ENCODE measurements around the gene TRERF1. TPM values are rescaled to one million over a fixed set of nuclear protein-coding genes. Genes with fewer than 3 reads are reported as not detected.

Gene TRERF1
- total and polyA plus RNA-seq, 2 of the 8 experiments (the other 6 are each of a cell fraction or from before 2014, with no cell fraction given) = 10.8 to 21.5 TPM

DNA sequence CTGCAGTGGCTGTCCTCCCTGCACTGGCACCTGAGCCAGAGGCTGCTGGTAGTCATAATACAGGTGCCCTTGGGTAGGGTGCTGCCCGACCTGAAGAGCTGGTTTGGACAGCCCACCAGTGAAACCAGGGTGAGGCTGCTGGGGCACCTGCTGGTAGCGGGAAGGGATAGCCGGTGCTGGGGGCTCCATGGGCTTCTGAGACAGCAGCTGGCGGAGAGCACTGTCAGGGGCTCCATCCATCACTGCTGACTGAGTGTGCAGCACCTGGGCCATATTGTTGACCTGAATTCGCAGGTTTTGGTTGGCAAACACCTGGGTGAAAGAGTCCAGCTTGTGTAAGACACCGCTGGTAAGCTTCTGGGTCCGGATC, 182.9 kb downstream of the TRERF1 start:
- peaks cover 0 to 14% (median 3%) of the 10 kb centered on the region in 4 experiments; a peak in 4 of 8 replicates for H3K36me3 ChIP-seq (ENCODE audit: control insufficient read depth in 2 of 4, insufficient read depth in 4 of 4, low read length in 3 of 4)
- no peak overlapping the region for H3K4ac ChIP-seq (replicated peaks; ENCODE audit: insufficient read length, low read depth, low read length)
- H3K79me1 ChIP-seq (ENCODE audit: low read depth, low read length) = no peaks in the 10 kb centered on the region; the same call in 1 of the 2 replicates
- no peaks in the 10 kb centered on the region for H3K27me3 ChIP-seq (replicated peaks in 1 of 4; ENCODE audit: control insufficient read depth in 3 of 4, extremely low read depth in 1 of 4, insufficient read depth in 3 of 4, low read length in 3 of 4)
- no peaks in the 10 kb centered on the region for H3K79me2 ChIP-seq (ENCODE audit: control insufficient read depth in 1 of 2, insufficient read depth in 2 of 2, low read length in 2 of 2)
- no peak overlapping the region for H3K18ac ChIP-seq (ENCODE audit: extremely low read depth, low read length)
- H3K4me2 ChIP-seq (ENCODE audit: insufficient read depth in 1 of 2, low read depth in 2 of 2, low read length in 2 of 2) = no peak overlapping the region
- H2AK5ac ChIP-seq (ENCODE audit: low read depth, low read length) = no peak overlapping the region
- H3K4me3 ChIP-seq (ENCODE audit: extremely low read depth in 1 of 4, insufficient read depth in 2 of 4, low read depth in 3 of 4, low read length in 4 of 4) = no peak overlapping the region
- TF ChIP-seq MAFK (IDR thresholded peaks at IDR 0.05; ENCODE audit: low read depth, low read length) (no peak), KDM1A (IDR thresholded peaks at IDR 0.05; ENCODE audit: borderline replicate concordance, low read length) (no peak), CBX8 (IDR thresholded peaks at IDR 0.05; ENCODE audit: borderline replicate concordance, low read depth, low read length) (no peak), FOSL1 (IDR thresholded peaks at IDR 0.05; ENCODE audit: insufficient read depth, low read depth, low read length) (no peak), CREB1 (IDR thresholded peaks at IDR 0.05) (no peak), KDM5A (IDR thresholded peaks at IDR 0.05; ENCODE audit: low read length) (no peak), NANOG (IDR thresholded peaks at IDR 0.05; ENCODE audit: insufficient read depth, low read depth, low read length, poor library complexity, severe bottlenecking) (no peak)
- no peak overlapping the region for H3K9ac ChIP-seq (replicated peaks in 1 of 4; ENCODE audit: extremely low read depth in 1 of 4, low read depth in 3 of 4, low read length in 3 of 4)
- H4K91ac ChIP-seq (replicated peaks; ENCODE audit: insufficient read length, low read length) = no peak overlapping the region
- no peak for FAIRE-seq
- no peak overlapping the region for H3K56ac ChIP-seq (replicated peaks; ENCODE audit: insufficient read length, low read depth, low read length)
- H2AFZ ChIP-seq (ENCODE audit: low read length) = no peak overlapping the region
- H4K8ac ChIP-seq (ENCODE audit: extremely low read depth, insufficient read depth, low read length) = 0 out of 2 replicates have a peak overlapping the region, but pooled peaks have one; percentile 14
- H4K5ac ChIP-seq (ENCODE audit: insufficient read length, low read depth, low read length) = no peak overlapping the region
- no peak overlapping the region for H2BK120ac ChIP-seq (replicated peaks; ENCODE audit: low read depth, low read length)
- H3K9me3 ChIP-seq (ENCODE audit: insufficient read depth in 2 of 2, low read depth in 1 of 2, low read length in 1 of 2) = no peaks in the 10 kb centered on the region
- no peak overlapping the region for H2BK20ac ChIP-seq (ENCODE audit: low read length)
- 90% methylated on average over 7 of the region's 7 CpGs; no CpG with 5 or more reads in 1 of the 2 experiments for WGBS, 2 experiments (ENCODE audit: extremely low coverage in 1 of 2, insufficient coverage in 1 of 2, insufficient read length in 1 of 2, insufficient replicate concordance in 2 of 2, low coverage in 1 of 2, low lambda C conversion rate in 2 of 2, missing lambda C conversion rate in 1 of 2)
- H3K4me1 ChIP-seq (replicated peaks in 1 of 4; ENCODE audit: control insufficient read depth in 3 of 4, insufficient read depth in 4 of 4, low read length in 3 of 4) = peaks cover 0 to 4% (median 1%) of the 10 kb centered on the region in 4 experiments; a peak in 5 of 7 replicates
- no peaks in the 10 kb centered on the region for H3K23me2 ChIP-seq (ENCODE audit: low read depth, low read length)
- H3K14ac ChIP-seq (ENCODE audit: insufficient read length) = no peak overlapping the region
- H3K23ac ChIP-seq (ENCODE audit: insufficient read length) = no peak overlapping the region
- POLR2A ChIA-PET (ENCODE audit: partially characterized antibody) = no interaction called here
- H2BK12ac ChIP-seq (ENCODE audit: low read depth, low read length) = no peak overlapping the region
- DNase-seq (ENCODE audit: low read depth in 1 of 2, low spot score in 2 of 2) = no peak
- no peak overlapping the region; the same call in 1 of the 2 replicates for H2BK5ac ChIP-seq (ENCODE audit: low read depth, low read length)
- H3K27ac ChIP-seq (ENCODE audit: low read depth, low read length) = no peak overlapping the region
- CTCF ChIA-PET (ENCODE audit: partially characterized antibody) = interaction anchor here (0.6 to 1.9 kb wide), 5 partner anchors 8 to 330 kb away, joined by 3 to 6 read pairs (median 4); no protein-coding TSS in a partner anchor
- H4K20me1 ChIP-seq (replicated peaks in 1 of 2; ENCODE audit: control insufficient read depth in 1 of 2, insufficient read depth in 2 of 2, low read length in 2 of 2) = peaks cover 0 to 3% of the 10 kb centered on the region in 2 experiments
- no peak overlapping the region for H2BK15ac ChIP-seq (ENCODE audit: low read length)

Measured in H1 (cell line).